HEK293 (cell line): Measurements from ENCODE around the gene FKBP10.
A peak's percentile ranks its signal among the peaks of the same experiment; 100 is the strongest.

ENCODE experiments used
- CTCF ChIA-PET: fragments of 350-600 bp; formaldehyde crosslinking; extraction: SDS; loops from one replicate; lab custom pipeline; 2021; ENCODE audit warnings: antibody characterized with exemption; lab: Yijun Ruan, JAX
- POLR2A ChIA-PET: fragments of 300-600 bp; formaldehyde crosslinking; extraction: SDS; loops from one replicate; lab custom pipeline; 2020; ENCODE audit warnings: antibody characterized with exemption, inconsistent platforms; lab: Yijun Ruan, JAX
- H3K27ac ChIP-seq: fragments of 200-500 bp; sonication (Bioruptor generic); 2 replicates; pipeline ENCODE4 v1.5.1; 2014; ENCODE audit warnings: low read depth, low read length, control low read depth, inconsistent platforms; ENCODE audit errors: extremely low read depth
- H3K36me3 ChIP-seq, 2 experiments: fragments of 200-500 bp in 1 of 2; sonication (Bioruptor generic) in 1 of 2; 1 replicate in 1 of 2; 2 replicates in 1 of 2; pipeline ENCODE4 v1.5.1; 2014 to 2017; ENCODE audit warnings: inconsistent platforms in 2 of 2, low read length in 2 of 2; ENCODE audit not compliant: control insufficient read depth in 2 of 2, insufficient read depth in 1 of 2
- H3K4me1 ChIP-seq: fragments of 200-500 bp; sonication (Bioruptor generic); 2 replicates; pipeline ENCODE4 v1.5.1; 2014; ENCODE audit warnings: mild to moderate bottlenecking, low read length, inconsistent platforms; ENCODE audit not compliant: control insufficient read depth, insufficient read depth
- H3K4me3 ChIP-seq: 2 replicates; pipeline ENCODE4 v1.5.1; 2011; ENCODE audit warnings: low read depth, mild to moderate bottlenecking, control low read depth, low read length, moderate library complexity
- H3K9me3 ChIP-seq: fragments of 200-500 bp; sonication (Bioruptor generic); 2 replicates; pipeline ENCODE4 v1.5.1; 2014; ENCODE audit warnings: low read depth, low read length, inconsistent platforms; ENCODE audit not compliant: control insufficient read depth, insufficient read depth
- AEBP2 ChIP-seq: fragments of 450-650 bp; formaldehyde crosslinking; IDR thresholded peaks from 2 replicates; pipeline ENCODE4 v1.5.1; 2016; ENCODE audit warnings: missing biosample characterization, missing genetic modification characterization, borderline replicate concordance
- GLI4 ChIP-seq: fragments of 450-650 bp; formaldehyde crosslinking; IDR thresholded peaks from 2 replicates; pipeline ENCODE4 v1.5.1; 2016; ENCODE audit warnings: missing biosample characterization, missing genetic modification characterization
- HOXC10 ChIP-seq: sonication (generic); formaldehyde crosslinking; IDR thresholded peaks from 2 replicates; pipeline ENCODE4 v1.8.1; 2023; ENCODE audit warnings: mild to moderate bottlenecking, missing genetic modification reagents
- IKZF3 ChIP-seq: fragments of 450-650 bp; IDR thresholded peaks from 2 replicates; pipeline ENCODE4 v1.5.0; 2018; ENCODE audit warnings: missing biosample characterization, mild to moderate bottlenecking, missing genetic modification characterization, moderate library complexity
- KLF10 ChIP-seq: fragments of 450-650 bp; IDR thresholded peaks from 2 replicates; pipeline ENCODE4 v1.5.1; 2018; ENCODE audit warnings: missing biosample characterization, mild to moderate bottlenecking, missing genetic modification characterization
- PBX3 ChIP-seq: sonication (generic); formaldehyde crosslinking; IDR thresholded peaks from 2 replicates; pipeline ENCODE4 v1.8.1; 2022; ENCODE audit warnings: mild to moderate bottlenecking, moderate library complexity, missing genetic modification reagents
- SP7 ChIP-seq: fragments of 450-650 bp; formaldehyde crosslinking; IDR thresholded peaks from 2 replicates; pipeline ENCODE4 v1.5.1; 2016; ENCODE audit warnings: missing biosample characterization, missing genetic modification characterization
- YY1 ChIP-seq: fragments of 450-650 bp; formaldehyde crosslinking; IDR thresholded peaks from 2 replicates; pipeline ENCODE4 v1.5.1; 2018; ENCODE audit warnings: missing biosample characterization, missing genetic modification characterization
- ZBTB17 ChIP-seq: fragments of 450-650 bp; formaldehyde crosslinking; IDR thresholded peaks from 2 replicates; pipeline ENCODE4 v1.5.1; 2016; ENCODE audit warnings: missing biosample characterization, missing genetic modification characterization
- ZBTB7A ChIP-seq: fragments of 450-650 bp; formaldehyde crosslinking; IDR thresholded peaks from 2 replicates; pipeline ENCODE4 v1.5.1; 2016; ENCODE audit warnings: low read depth, missing biosample characterization, missing genetic modification characterization
- ZBTB8A ChIP-seq: fragments of 450-650 bp; formaldehyde crosslinking; IDR thresholded peaks from 2 replicates; pipeline ENCODE4 v1.5.1; 2016; ENCODE audit warnings: missing biosample characterization, missing genetic modification characterization
- ZFP37 ChIP-seq: fragments of 450-650 bp; formaldehyde crosslinking; IDR thresholded peaks from 2 replicates; pipeline ENCODE4 v1.5.1; 2016; ENCODE audit warnings: missing biosample characterization, missing genetic modification characterization
- ZFP69B ChIP-seq: fragments of 450-650 bp; formaldehyde crosslinking; IDR thresholded peaks from 2 replicates; pipeline ENCODE4 v1.5.1; 2016; ENCODE audit warnings: missing biosample characterization, missing genetic modification characterization
- ZNF10 ChIP-seq: fragments of 450-650 bp; formaldehyde crosslinking; IDR thresholded peaks from 2 replicates; pipeline ENCODE4 v1.5.1; 2017; ENCODE audit warnings: missing biosample characterization, missing genetic modification characterization
- ZNF133 ChIP-seq: fragments of 450-650 bp; formaldehyde crosslinking; IDR thresholded peaks from 2 replicates; pipeline ENCODE4 v1.5.1; 2016; ENCODE audit warnings: missing biosample characterization, missing genetic modification characterization
- ZNF148 ChIP-seq: fragments of 450-650 bp; formaldehyde crosslinking; IDR thresholded peaks from 2 replicates; pipeline ENCODE4 v1.5.0; 2017; ENCODE audit warnings: missing biosample characterization, missing genetic modification characterization, borderline replicate concordance
- ZNF157 ChIP-seq: fragments of 450-650 bp; formaldehyde crosslinking; IDR thresholded peaks from 2 replicates; pipeline ENCODE4 v1.5.1; 2016; ENCODE audit warnings: missing biosample characterization, missing genetic modification characterization
- ZNF2 ChIP-seq: fragments of 450-650 bp; formaldehyde crosslinking; IDR thresholded peaks from 2 replicates; pipeline ENCODE4 v1.5.1; 2016; ENCODE audit warnings: missing biosample characterization, missing genetic modification characterization
- ZNF211 ChIP-seq: fragments of 450-650 bp; formaldehyde crosslinking; IDR thresholded peaks from 2 replicates; pipeline ENCODE4 v1.5.1; 2016; ENCODE audit warnings: low read depth, missing biosample characterization, missing genetic modification characterization
- ZNF341 ChIP-seq: fragments of 450-650 bp; formaldehyde crosslinking; IDR thresholded peaks from 2 replicates; pipeline ENCODE4; 2016; ENCODE audit warnings: low read depth, missing biosample characterization, missing genetic modification characterization
- ZNF501 ChIP-seq: fragments of 450-650 bp; formaldehyde crosslinking; IDR thresholded peaks from 2 replicates; pipeline ENCODE4 v1.5.1; 2016; ENCODE audit warnings: missing biosample characterization, missing genetic modification characterization
- ZNF585B ChIP-seq: fragments of 450-650 bp; formaldehyde crosslinking; IDR thresholded peaks from 2 replicates; pipeline ENCODE4 v1.5.1; 2016; ENCODE audit warnings: missing biosample characterization, missing genetic modification characterization
- ZNF610 ChIP-seq: fragments of 450-650 bp; formaldehyde crosslinking; IDR thresholded peaks from 2 replicates; pipeline ENCODE4 v1.5.1; 2016; ENCODE audit warnings: missing biosample characterization, missing genetic modification characterization, borderline replicate concordance
- ZNF629 ChIP-seq: fragments of 450-650 bp; formaldehyde crosslinking; IDR thresholded peaks from 2 replicates; pipeline ENCODE4 v1.5.1; 2017; ENCODE audit warnings: missing biosample characterization, missing genetic modification characterization
- ZNF777 ChIP-seq: fragments of 450-650 bp; formaldehyde crosslinking; IDR thresholded peaks from 2 replicates; pipeline ENCODE4 v1.5.1; 2017; ENCODE audit warnings: missing biosample characterization, missing genetic modification characterization, borderline replicate concordance
- TF ChIP-seq, protein P1 (sequence below): fragments of 450-650 bp; formaldehyde crosslinking; IDR thresholded peaks from 2 replicates; pipeline ENCODE4 v1.5.1; 2016; ENCODE audit warnings: missing biosample characterization, missing genetic modification characterization
- TF ChIP-seq, protein P2 (sequence below): fragments of 450-650 bp; formaldehyde crosslinking; IDR thresholded peaks from 2 replicates; pipeline ENCODE4 v1.5.1; 2016; ENCODE audit warnings: missing biosample characterization, missing genetic modification characterization

FKBP10 gene

GRCh38 chr17:41864836-41865595, 52.2 kb downstream of the FKBP10 start, which contains the start of gene KLHL11:
TSS of gene KLHL11 (minus strand) at chr17:41865423. CDS start at chr17:41865370, 53 bp downstream.
- CTCF ChIA-PET = interaction anchor here (0.6 to 1.1 kb wide), 7 partner anchors 21 to 1200 kb away, joined by 3 to 10 read pairs (median 4); partner anchors contain the start of gene KLHL10
- TF ChIP-seq SP7 (peak; percentile 53; the same call in 1 of the 2 replicates), KLF10 (tag by site-specific recombination) (peak; percentile 77), ZBTB7A (tag by site-specific recombination) (0 out of 2 replicates have a peak, but pooled peaks have one; percentile 2), ZNF341 (tag by site-specific recombination) (no peak), ZNF501 (0 out of 2 replicates have a peak, but pooled peaks have one; percentile 46), HOXC10 (no peak), IKZF3 (tag by site-specific recombination) (peak; percentile 72; the same call in 1 of the 2 replicates), ZNF10 (tag by site-specific recombination) (no peak), ZNF133 (no peak), YY1 (tag by site-specific recombination) (peak; percentile 95), ZFP37 (tag by site-specific recombination) (peak; percentile 84; the same call in 1 of the 2 replicates), ZFP69B (tag by site-specific recombination) (peak; percentile 54), PBX3 (CRISPR knock-in tag) (peak; percentile 83; the same call in 1 of the 2 replicates), ZNF211 (tag by site-specific recombination) (no peak), ZNF2 (tag by site-specific recombination) (peak; percentile 62; the same call in 1 of the 2 replicates), ZBTB17 (tag by site-specific recombination) (peak; percentile 79), AEBP2 (tag by site-specific recombination) (no peak), ZNF610 (tag by site-specific recombination) (peak; percentile 40), GLI4 (tag by site-specific recombination) (0 out of 2 replicates have a peak, but pooled peaks have one; percentile 52), ZNF777 (tag by site-specific recombination) (peak; percentile 49; the same call in 1 of the 2 replicates), ZNF148 (tag by site-specific recombination) (no peak), ZNF629 (tag by site-specific recombination) (peak; percentile 31; the same call in 1 of the 2 replicates), ZNF585B (tag by site-specific recombination) (peak; percentile 8; the same call in 1 of the 2 replicates), ZBTB8A (0 out of 2 replicates have a peak, but pooled peaks have one; percentile 20), ZNF157 (tag by site-specific recombination) (no peak)
- TF ChIP-seq, protein P1, sequence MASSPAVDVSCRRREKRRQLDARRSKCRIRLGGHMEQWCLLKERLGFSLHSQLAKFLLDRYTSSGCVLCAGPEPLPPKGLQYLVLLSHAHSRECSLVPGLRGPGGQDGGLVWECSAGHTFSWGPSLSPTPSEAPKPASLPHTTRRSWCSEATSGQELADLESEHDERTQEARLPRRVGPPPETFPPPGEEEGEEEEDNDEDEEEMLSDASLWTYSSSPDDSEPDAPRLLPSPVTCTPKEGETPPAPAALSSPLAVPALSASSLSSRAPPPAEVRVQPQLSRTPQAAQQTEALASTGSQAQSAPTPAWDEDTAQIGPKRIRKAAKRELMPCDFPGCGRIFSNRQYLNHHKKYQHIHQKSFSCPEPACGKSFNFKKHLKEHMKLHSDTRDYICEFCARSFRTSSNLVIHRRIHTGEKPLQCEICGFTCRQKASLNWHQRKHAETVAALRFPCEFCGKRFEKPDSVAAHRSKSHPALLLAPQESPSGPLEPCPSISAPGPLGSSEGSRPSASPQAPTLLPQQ (tag by site-specific recombination) = peak; percentile 77
- TF ChIP-seq, protein P2, sequence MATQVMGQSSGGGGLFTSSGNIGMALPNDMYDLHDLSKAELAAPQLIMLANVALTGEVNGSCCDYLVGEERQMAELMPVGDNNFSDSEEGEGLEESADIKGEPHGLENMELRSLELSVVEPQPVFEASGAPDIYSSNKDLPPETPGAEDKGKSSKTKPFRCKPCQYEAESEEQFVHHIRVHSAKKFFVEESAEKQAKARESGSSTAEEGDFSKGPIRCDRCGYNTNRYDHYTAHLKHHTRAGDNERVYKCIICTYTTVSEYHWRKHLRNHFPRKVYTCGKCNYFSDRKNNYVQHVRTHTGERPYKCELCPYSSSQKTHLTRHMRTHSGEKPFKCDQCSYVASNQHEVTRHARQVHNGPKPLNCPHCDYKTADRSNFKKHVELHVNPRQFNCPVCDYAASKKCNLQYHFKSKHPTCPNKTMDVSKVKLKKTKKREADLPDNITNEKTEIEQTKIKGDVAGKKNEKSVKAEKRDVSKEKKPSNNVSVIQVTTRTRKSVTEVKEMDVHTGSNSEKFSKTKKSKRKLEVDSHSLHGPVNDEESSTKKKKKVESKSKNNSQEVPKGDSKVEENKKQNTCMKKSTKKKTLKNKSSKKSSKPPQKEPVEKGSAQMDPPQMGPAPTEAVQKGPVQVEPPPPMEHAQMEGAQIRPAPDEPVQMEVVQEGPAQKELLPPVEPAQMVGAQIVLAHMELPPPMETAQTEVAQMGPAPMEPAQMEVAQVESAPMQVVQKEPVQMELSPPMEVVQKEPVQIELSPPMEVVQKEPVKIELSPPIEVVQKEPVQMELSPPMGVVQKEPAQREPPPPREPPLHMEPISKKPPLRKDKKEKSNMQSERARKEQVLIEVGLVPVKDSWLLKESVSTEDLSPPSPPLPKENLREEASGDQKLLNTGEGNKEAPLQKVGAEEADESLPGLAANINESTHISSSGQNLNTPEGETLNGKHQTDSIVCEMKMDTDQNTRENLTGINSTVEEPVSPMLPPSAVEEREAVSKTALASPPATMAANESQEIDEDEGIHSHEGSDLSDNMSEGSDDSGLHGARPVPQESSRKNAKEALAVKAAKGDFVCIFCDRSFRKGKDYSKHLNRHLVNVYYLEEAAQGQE (tag by site-specific recombination) = 0 out of 2 replicates have a peak, but pooled peaks have one; percentile 29

More at GRCh38 chr17:41864836-41865595, 52.2 kb downstream of the FKBP10 start, which contains the start of gene KLHL11:
- peaks cover 21% of the 10 kb centered on the region for H3K4me1 ChIP-seq
- H3K27ac ChIP-seq = peak within 1 kb of the TSS; percentile 91
- H3K4me3 ChIP-seq = peak within 1 kb of the TSS; percentile 96
- POLR2A ChIA-PET = interaction anchor here (0.5 to 2.5 kb wide), 25 partner anchors 9 to 558 kb away, joined by 3 to 25 read pairs (median 4); partner anchors contain the start of genes ACLY, CAVIN1, EIF1 and FKBP10
- no peaks in the 10 kb centered on the region for H3K9me3 ChIP-seq
- peaks cover 22 to 31% of the 10 kb centered on the region in 2 experiments for H3K36me3 ChIP-seq
